Measurements from ENCODE around the gene PCNX2. TPM values are rescaled to one million over a fixed set of nuclear protein-coding genes. Genes with fewer than 3 reads are reported as not detected.

Gene PCNX2
- total and polyA plus RNA-seq, 10 of the 15 experiments (the other 5 are each of a cell fraction or from before 2014, with no cell fraction given), result 2.1 to 16.4 (median 8.1) TPM

GRCh38 chr1:233331676-233332519, 36.4 kb upstream of the PCNX2 start:
- H3K4me1 ChIP-seq (ENCODE audit: control insufficient read depth, insufficient read depth, low read length), result no peaks in the 10 kb centered on the region; the same call in 1 of the 2 replicates
- TF ChIP-seq LARP7 (IDR thresholded peaks at IDR 0.05) (no peak), TARDBP (IDR thresholded peaks at IDR 0.05; ENCODE audit: borderline replicate concordance) (no peak), PBX3 (IDR thresholded peaks at IDR 0.05; ENCODE audit: insufficient replicate concordance, low read depth, low read length) (no peak), NFXL1 (IDR thresholded peaks at IDR 0.05; ENCODE audit: borderline replicate concordance) (no peak), MEF2A (IDR thresholded peaks at IDR 0.05; ENCODE audit: insufficient read depth, low read depth, low read length) (no peak), CHD1 (IDR thresholded peaks at IDR 0.05; ENCODE audit: low read depth, low read length) (no peak), PAX8 (IDR thresholded peaks at IDR 0.05) (no peak), CBFB (IDR thresholded peaks at IDR 0.05; ENCODE audit: low read depth) (no peak), SMAD1 (IDR thresholded peaks at IDR 0.05; ENCODE audit: low read depth, partially characterized antibody) (no peak), NFYA (IDR thresholded peaks at IDR 0.05; ENCODE audit: borderline replicate concordance, low read depth, low read length) (no peak), BCL11A (IDR thresholded peaks at IDR 0.05; ENCODE audit: low read depth, low read length) (no peak), SREBF2 (IDR thresholded peaks at IDR 0.05; ENCODE audit: low read length) (no peak), RCOR1 (conservative IDR thresholded peaks at IDR 0.05; ENCODE audit: low read depth, low read length) (no peak), SIN3A (IDR thresholded peaks at IDR 0.05; ENCODE audit: low read depth, low read length) (no peak), CBX3 (IDR thresholded peaks at IDR 0.05; ENCODE audit: borderline replicate concordance, low read depth) (no peak), ASH2L (IDR thresholded peaks at IDR 0.05; ENCODE audit: borderline replicate concordance, low read depth) (no peak), HDAC6 (IDR thresholded peaks at IDR 0.05; ENCODE audit: unreplicated experiment) (no peak), NFYB (IDR thresholded peaks at IDR 0.05; ENCODE audit: insufficient read depth, low read depth, low read length) (no peak)
- TF ChIP-seq, protein P1, sequence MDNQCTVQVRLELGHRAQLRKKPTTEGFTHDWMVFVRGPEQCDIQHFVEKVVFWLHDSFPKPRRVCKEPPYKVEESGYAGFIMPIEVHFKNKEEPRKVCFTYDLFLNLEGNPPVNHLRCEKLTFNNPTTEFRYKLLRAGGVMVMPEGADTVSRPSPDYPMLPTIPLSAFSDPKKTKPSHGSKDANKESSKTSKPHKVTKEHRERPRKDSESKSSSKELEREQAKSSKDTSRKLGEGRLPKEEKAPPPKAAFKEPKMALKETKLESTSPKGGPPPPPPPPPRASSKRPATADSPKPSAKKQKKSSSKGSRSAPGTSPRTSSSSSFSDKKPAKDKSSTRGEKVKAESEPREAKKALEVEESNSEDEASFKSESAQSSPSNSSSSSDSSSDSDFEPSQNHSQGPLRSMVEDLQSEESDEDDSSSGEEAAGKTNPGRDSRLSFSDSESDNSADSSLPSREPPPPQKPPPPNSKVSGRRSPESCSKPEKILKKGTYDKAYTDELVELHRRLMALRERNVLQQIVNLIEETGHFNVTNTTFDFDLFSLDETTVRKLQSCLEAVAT (IDR thresholded peaks at IDR 0.05), result no peak
- peaks cover 0 to 3% of the 10 kb centered on the region in 2 experiments; a peak in 3 of 4 replicates for H3K27me3 ChIP-seq (replicated peaks in 1 of 2; ENCODE audit: control insufficient read depth in 2 of 2, insufficient read depth in 2 of 2, low read length in 1 of 2)
- H3K79me2 ChIP-seq (ENCODE audit: control insufficient read depth, insufficient read depth, low read length), result no peaks in the 10 kb centered on the region
- no TSS peak for BruUV-seq (replicated peaks)
- no peak overlapping the region for H3K9ac ChIP-seq (ENCODE audit: control insufficient read depth, insufficient read depth, low read length)
- in situ Hi-C loops (cut with MboI), result no loop called here
- no peak for DNase-seq (ENCODE audit: low read depth, low spot score)
- ATAC-seq, result no peak
- no peaks in the 10 kb centered on the region for H3K36me3 ChIP-seq (ENCODE audit: control insufficient read depth in 2 of 2, insufficient read depth in 2 of 2, low read length in 1 of 2)
- ChIA-PET POLR2A (no interaction called here), RAD21 (ENCODE audit: unreplicated experiment) (interaction anchor here (0.6 to 1.1 kb wide), 2 partner anchors 713 to 734 kb away, joined by 3 to 4 read pairs; no protein-coding TSS in a partner anchor), SMC1A (ENCODE audit: uncharacterized antibody, unreplicated experiment) (interaction anchor here (0.9 to 1.3 kb wide), 2 partner anchors 8 to 27 kb away, joined by 3 to 4 read pairs; no protein-coding TSS in a partner anchor), CTCF (interaction anchor here (1.1 kb wide), 1 partner anchor 16 kb away, joined by 3 read pairs; no protein-coding TSS in a partner anchor)
- 26% methylated on average over 8 of the region's 8 CpGs for WGBS (ENCODE audit: insufficient coverage, insufficient replicate concordance, low lambda C conversion rate, missing lambda C conversion rate)
- no peak overlapping the region for H3K27ac ChIP-seq (ENCODE audit: control insufficient read depth, insufficient read depth)
- intact Hi-C loops (cut with micrococcal nuclease; ENCODE audit: unreplicated experiment), result no loop called here
- H3K4me3 ChIP-seq, result no peak overlapping the region
- no peak overlapping the region for H3K4me2 ChIP-seq (ENCODE audit: control insufficient read depth, insufficient read depth)
- H3K9me3 ChIP-seq (replicated peaks; ENCODE audit: control insufficient read depth, insufficient read depth, low read length), result no peaks in the 10 kb centered on the region
- no peaks in the 10 kb centered on the region for H4K20me1 ChIP-seq (ENCODE audit: control insufficient read depth, insufficient read depth)
- no peak overlapping the region for H2AFZ ChIP-seq (ENCODE audit: control insufficient read depth, low read depth, low read length)
- no peak for FAIRE-seq

Measured in GM12878 (cell line).